HFFc6 (cell line): ENCODE measurements around the gene FCRLB. TPM values are rescaled to one million over a fixed set of nuclear protein-coding genes. Genes with fewer than 3 reads are reported as not detected.

Experiments
- DNase-seq: peaks from one replicate; pipeline ENCODE4 v3.0.0-alpha.2; 2018
- H3K27ac Mint-ChIP-seq: 2 replicates; pipeline ENCODE4 v1.8.0; 2020; ENCODE audit warnings: mild to moderate bottlenecking, mixed read lengths
- H3K27me3 Mint-ChIP-seq: 2 replicates; pipeline ENCODE4 v1.8.0; 2021; ENCODE audit warnings: mild to moderate bottlenecking, moderate library complexity, mixed read lengths; ENCODE audit not compliant: insufficient read depth
- H3K36me3 Mint-ChIP-seq: 2 replicates; pipeline ENCODE4 v1.8.0; 2021; ENCODE audit warnings: low read depth, mixed read lengths
- H3K4me1 Mint-ChIP-seq: 2 replicates; pipeline ENCODE4 v1.8.0; 2020; ENCODE audit warnings: low read depth, mixed read lengths
- H3K4me3 Mint-ChIP-seq: 2 replicates; pipeline ENCODE4 v1.8.0; 2020; ENCODE audit warnings: mild to moderate bottlenecking, moderate library complexity, mixed read lengths
- H3K9me3 Mint-ChIP-seq: 2 replicates; pipeline ENCODE4 v1.8.0; 2020; ENCODE audit warnings: mild to moderate bottlenecking, mixed read lengths
- CTCF ChIP-seq: fragments of 200-600 bp; sonication (generic); IDR thresholded peaks from 2 replicates; pipeline ENCODE4 v1.5.0; 2021; ENCODE audit warnings: antibody characterized with exemption, mild to moderate bottlenecking
- total RNA-seq, 6 experiments: library from RNA; stranded (reverse); fragmentation: NEBNext Ultra II Directional; extraction: Animal tissue kit (Norgen Biotek cat#: 25700); gene quantifications; 2 replicates in 1 of 6; 3 replicates in 5 of 6; pipeline ENCODE4 v1.2.3, GENCODE V29; 2021

Gene FCRLB
- total RNA-seq, 6 experiments from 2014 or later = 3.3 to 5.1 (median 3.7) TPM

- no peaks in the 10 kb centered on the region for H3K9me3 Mint-ChIP-seq
- no peaks in the 10 kb centered on the region for H3K27me3 Mint-ChIP-seq
- H3K4me3 Mint-ChIP-seq = no peak overlapping the region
- H3K4me1 Mint-ChIP-seq = peaks cover 17% of the 10 kb centered on the region
- H3K27ac Mint-ChIP-seq = no peak overlapping the region
- TF ChIP-seq CTCF = no peak
- DNase-seq = no peak
- no peaks in the 10 kb centered on the region; the same call in 1 of the 2 replicates for H3K36me3 Mint-ChIP-seq
Observed at GRCh38 chr1:161773791-161774190, 52.4 kb downstream of the FCRLB start.

GRCh38 chr1:161777261-161777660 lies 55.9 kb downstream of the FCRLB start:
- no peak for TF ChIP-seq CTCF
- Mint-ChIP-seq H3K4me1 (peaks cover 18% of the 10 kb centered on the region), H3K4me3 (no peak overlapping the region), H3K27me3 (no peaks in the 10 kb centered on the region), H3K9me3 (no peaks in the 10 kb centered on the region), H3K36me3 (no peaks in the 10 kb centered on the region), H3K27ac (no peak overlapping the region)
- DNase-seq = no peak

Other genes starting within 250 kb of the FCRLB start
- under 1 TPM; 0.12 to 0.57 (median 0.29) TPM for gene FCGR2A, start 216.1 kb upstream of the FCRLB start, total RNA-seq
- under 1 TPM; 0.10 to 0.45 (median 0.19) TPM for gene HSPA6, start 197.0 kb upstream of the FCRLB start, total RNA-seq
- not detected for gene FCGR3A, start 171.7 kb upstream of the FCRLB start, total RNA-seq
- not detected for gene FCGR3B, start 90.4 kb upstream of the FCRLB start, total RNA-seq
- not detected for gene FCGR2B, start 58.4 kb upstream of the FCRLB start, total RNA-seq
- gene FCRLA, start 14.3 kb upstream of the FCRLB start, total RNA-seq = 1 to 10 TPM; 2.3 to 5.1 (median 2.9) TPM
- gene DUSP12, start 28.2 kb downstream of the FCRLB start, total RNA-seq = 10 to 100 TPM; 31.9 to 38.0 (median 36.4) TPM
- gene ATF6, start 44.8 kb downstream of the FCRLB start, total RNA-seq = 10 to 100 TPM; 23.7 to 29.9 (median 27.6) TPM